DND-41 (cell line): ENCODE measurements around the gene EIF1AD.

ENCODE experiments used
- ATAC-seq: fragments of 200-7000 bp; cut with Tn5 transposase; 3 replicates; pipeline ENCODE4 v1.9.1; 2021; ENCODE audit warnings: low read depth; ENCODE audit not compliant: insufficient read depth
- DNase-seq: peaks from one replicate; pipeline ENCODE4 v3.0.0-alpha.2; 2020
- H2AFZ ChIP-seq: 2 replicates; pipeline ENCODE4 v1.6.0; 2012; ENCODE audit warnings: low read depth, low read length
- H3K27ac ChIP-seq: 2 replicates; pipeline ENCODE4 v1.5.1; 2012; ENCODE audit warnings: low read length, inconsistent platforms
- H3K27me3 ChIP-seq: fragments of 200-600 bp; sonication (generic); 2 replicates; pipeline ENCODE4 v1.6.0; 2012; ENCODE audit warnings: low read length, mild to moderate bottlenecking, inconsistent platforms; ENCODE audit not compliant: insufficient read depth, poor library complexity
- H3K36me3 ChIP-seq: 2 replicates; pipeline ENCODE4 v1.5.1; 2012; ENCODE audit warnings: low read length, inconsistent platforms; ENCODE audit not compliant: insufficient read depth
- H3K4me1 ChIP-seq: 2 replicates; pipeline ENCODE4 v1.5.1; 2012; ENCODE audit warnings: mild to moderate bottlenecking, low read length; ENCODE audit not compliant: insufficient read depth
- H3K4me2 ChIP-seq: 2 replicates; pipeline ENCODE4 v1.6.0; 2012; ENCODE audit warnings: mild to moderate bottlenecking, moderate library complexity, low read length, inconsistent platforms; ENCODE audit not compliant: insufficient read depth
- H3K4me3 ChIP-seq, 2 experiments: fragments of 200-600 bp in 1 of 2; shearing (Covaris generic) in 1 of 2; 2 replicates each; pipeline ENCODE4 v1.5.1; 2012 to 2016; ENCODE audit warnings: inconsistent platforms in 2 of 2, low read length in 2 of 2, mild to moderate bottlenecking in 2 of 2, low read depth in 1 of 2, moderate library complexity in 1 of 2
- H3K79me2 ChIP-seq: 2 replicates; pipeline ENCODE4 v1.6.0; 2012; ENCODE audit warnings: low read length, inconsistent platforms; ENCODE audit not compliant: insufficient read depth
- H3K9ac ChIP-seq: 2 replicates; pipeline ENCODE4 v1.6.0; 2012; ENCODE audit warnings: low read depth, mild to moderate bottlenecking, inconsistent platforms, low read length, moderate library complexity
- H3K9me3 ChIP-seq: 2 replicates; pipeline ENCODE4 v1.5.1; 2012; ENCODE audit warnings: low read length, moderate library complexity, mild to moderate bottlenecking, inconsistent platforms; ENCODE audit not compliant: insufficient read depth, severe bottlenecking
- H4K20me1 ChIP-seq: 2 replicates; pipeline ENCODE4 v1.6.0; 2012; ENCODE audit warnings: low read length; ENCODE audit not compliant: insufficient read depth
- EZH2 ChIP-seq: IDR thresholded peaks from 3 replicates; pipeline ENCODE4 v1.6.1; 2012; ENCODE audit warnings: borderline replicate concordance, low read depth, mild to moderate bottlenecking, moderate library complexity, low read length, inconsistent platforms; ENCODE audit not compliant: severe bottlenecking
- TF ChIP-seq, protein P1 (sequence below): IDR thresholded peaks from 2 replicates; pipeline ENCODE4 v1.5.1; 2012; ENCODE audit warnings: borderline replicate concordance, low read length, moderate library complexity, mild to moderate bottlenecking; ENCODE audit not compliant: poor library complexity, severe bottlenecking; ENCODE audit errors: extremely low read depth

The EIF1AD gene

DNA sequence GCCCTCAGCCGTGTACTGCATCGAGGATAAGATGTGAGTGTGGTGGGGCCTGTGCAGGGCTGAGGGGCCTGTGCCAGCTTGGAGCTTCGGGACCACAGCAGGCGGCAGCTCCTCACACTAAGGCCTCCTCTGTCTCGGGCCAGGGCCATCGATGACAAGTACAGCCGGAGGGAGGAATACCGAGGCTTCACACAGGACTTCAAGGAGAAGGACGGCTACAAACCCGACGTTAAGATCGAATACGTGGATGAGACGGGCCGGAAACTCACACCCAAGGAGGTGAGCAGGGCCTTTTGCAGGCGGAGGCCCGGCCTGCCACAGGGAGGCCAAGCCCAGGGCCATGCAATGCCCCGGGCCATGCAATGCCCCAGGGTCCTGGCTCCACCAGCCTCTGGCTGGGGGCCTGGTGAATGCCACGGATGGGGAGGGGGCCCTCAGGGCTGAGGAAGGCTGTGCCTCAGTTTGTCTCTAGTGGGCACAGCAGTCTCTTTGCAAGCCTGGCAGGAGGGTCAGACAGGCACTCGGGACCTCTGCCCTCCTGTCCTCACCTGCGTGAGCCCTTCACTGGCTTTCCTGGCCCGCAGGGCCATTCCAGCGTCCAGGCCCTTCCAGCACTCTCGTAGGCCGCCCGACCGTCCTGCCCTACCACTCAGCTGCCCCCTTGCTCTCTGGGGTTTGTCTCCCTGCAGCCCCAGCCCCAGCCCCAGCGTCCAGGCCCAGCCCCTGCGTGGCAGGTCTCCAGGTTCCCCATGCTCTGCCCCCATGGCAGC is 24.2 kb downstream of the EIF1AD start:
- H3K27ac ChIP-seq: no peak overlapping the region
- H3K36me3 ChIP-seq: peaks cover 55% of the 10 kb centered on the region
- H3K9ac ChIP-seq: no peak overlapping the region

DNA sequence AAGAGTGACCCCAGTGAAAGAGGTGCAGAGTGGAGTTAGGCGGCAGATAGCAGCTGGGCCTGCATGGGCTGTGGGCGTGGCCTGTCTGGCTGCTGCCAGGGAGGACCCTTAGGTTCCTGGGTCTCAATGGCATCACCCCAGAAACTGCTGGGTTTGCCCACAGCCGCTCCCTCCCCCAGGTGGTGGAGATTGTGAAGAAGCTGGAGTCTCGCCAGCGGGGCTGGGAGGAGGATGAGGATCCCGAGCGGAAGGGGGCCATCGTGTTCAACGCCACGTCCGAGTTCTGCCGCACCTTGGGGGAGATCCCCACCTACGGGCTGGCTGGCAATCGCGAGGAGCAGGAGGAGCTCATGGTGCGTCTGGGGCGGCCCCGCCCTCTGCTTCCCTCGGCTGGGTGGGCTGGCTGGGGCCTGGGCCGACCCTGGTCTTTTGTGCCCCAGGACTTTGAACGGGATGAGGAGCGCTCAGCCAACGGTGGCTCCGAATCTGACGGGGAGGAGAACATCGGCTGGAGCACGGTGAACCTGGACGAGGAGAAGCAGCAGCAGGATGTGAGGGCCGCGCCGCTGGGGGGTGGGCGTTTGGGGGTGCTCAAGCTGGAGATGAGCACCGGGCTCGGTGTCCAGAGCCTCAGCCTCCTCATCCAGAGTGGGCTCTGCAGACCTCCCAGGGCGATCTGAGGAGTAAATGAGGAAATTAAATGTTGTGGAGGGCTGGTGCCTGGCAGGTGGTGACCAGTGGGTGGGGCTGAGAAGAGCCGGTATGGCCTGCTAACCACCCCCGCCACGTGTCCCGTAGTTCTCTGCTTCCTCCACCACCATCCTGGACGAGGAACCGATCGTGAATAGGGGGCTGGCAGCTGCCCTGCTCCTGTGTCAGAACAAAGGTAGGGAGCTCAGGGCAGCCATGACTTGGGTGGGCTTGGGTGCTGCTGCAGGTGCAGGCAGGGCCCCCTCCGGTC is 25.5 kb downstream of the EIF1AD start:
- peaks cover 12% of the 10 kb centered on the region; the same call in 1 of the 2 replicates for H4K20me1 ChIP-seq
- no peak for DNase-seq
- no peak for TF ChIP-seq EZH2
- TF ChIP-seq, protein P1, sequence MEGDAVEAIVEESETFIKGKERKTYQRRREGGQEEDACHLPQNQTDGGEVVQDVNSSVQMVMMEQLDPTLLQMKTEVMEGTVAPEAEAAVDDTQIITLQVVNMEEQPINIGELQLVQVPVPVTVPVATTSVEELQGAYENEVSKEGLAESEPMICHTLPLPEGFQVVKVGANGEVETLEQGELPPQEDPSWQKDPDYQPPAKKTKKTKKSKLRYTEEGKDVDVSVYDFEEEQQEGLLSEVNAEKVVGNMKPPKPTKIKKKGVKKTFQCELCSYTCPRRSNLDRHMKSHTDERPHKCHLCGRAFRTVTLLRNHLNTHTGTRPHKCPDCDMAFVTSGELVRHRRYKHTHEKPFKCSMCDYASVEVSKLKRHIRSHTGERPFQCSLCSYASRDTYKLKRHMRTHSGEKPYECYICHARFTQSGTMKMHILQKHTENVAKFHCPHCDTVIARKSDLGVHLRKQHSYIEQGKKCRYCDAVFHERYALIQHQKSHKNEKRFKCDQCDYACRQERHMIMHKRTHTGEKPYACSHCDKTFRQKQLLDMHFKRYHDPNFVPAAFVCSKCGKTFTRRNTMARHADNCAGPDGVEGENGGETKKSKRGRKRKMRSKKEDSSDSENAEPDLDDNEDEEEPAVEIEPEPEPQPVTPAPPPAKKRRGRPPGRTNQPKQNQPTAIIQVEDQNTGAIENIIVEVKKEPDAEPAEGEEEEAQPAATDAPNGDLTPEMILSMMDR: no peak
- no peak overlapping the region for H3K27ac ChIP-seq
- no peak overlapping the region for H3K4me2 ChIP-seq
- no peak overlapping the region for H2AFZ ChIP-seq
- H3K9ac ChIP-seq: no peak overlapping the region
- H3K4me1 ChIP-seq: no peaks in the 10 kb centered on the region
- no peaks in the 10 kb centered on the region for H3K9me3 ChIP-seq
- H3K27me3 ChIP-seq: no peaks in the 10 kb centered on the region
- ATAC-seq: no peak
- no peak overlapping the region for H3K4me3 ChIP-seq
- H3K79me2 ChIP-seq: no peaks in the 10 kb centered on the region
- H3K36me3 ChIP-seq: peaks cover 65% of the 10 kb centered on the region

More for the DNA sequence above, 24.2 kb downstream of the EIF1AD start:
- Histone ChIP-seq H3K27me3 (no peaks in the 10 kb centered on the region), H3K4me1 (no peaks in the 10 kb centered on the region), H2AFZ (no peak overlapping the region), H3K79me2 (no peaks in the 10 kb centered on the region), H3K4me2 (no peak overlapping the region), H4K20me1 (peaks cover 12% of the 10 kb centered on the region; the same call in 1 of the 2 replicates), H3K4me3 (no peak overlapping the region), H3K9me3 (no peaks in the 10 kb centered on the region)
- TF ChIP-seq EZH2: no peak
- TF ChIP-seq, protein P1: no peak
- ATAC-seq: no peak
- DNase-seq: no peak

DNA sequence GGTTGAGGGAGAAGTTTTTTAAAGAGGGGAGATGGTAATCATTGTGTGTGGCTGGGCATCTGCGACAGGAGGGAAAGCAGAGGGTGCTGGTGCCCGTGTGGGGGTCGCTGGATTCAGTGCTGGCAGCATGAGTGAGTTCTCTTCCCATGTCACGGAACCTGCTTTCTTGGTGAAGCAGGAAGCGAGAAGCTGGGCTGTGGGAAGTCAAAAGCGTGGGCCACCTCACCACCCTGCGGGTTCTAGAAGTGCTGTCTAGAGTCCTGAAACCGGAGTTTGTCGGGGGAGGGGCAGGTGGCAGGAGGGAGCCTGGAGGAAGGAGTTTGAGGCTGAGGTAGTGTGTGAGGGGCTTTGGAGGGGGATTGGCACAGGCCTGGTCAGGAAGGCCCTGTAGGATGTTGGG is 26.2 kb downstream of the EIF1AD start:
- TF ChIP-seq, protein P1: no peak
- no peak for TF ChIP-seq EZH2
- H3K4me3 ChIP-seq: no peak overlapping the region
- ATAC-seq: no peak

More for the DNA sequence above, 26.2 kb downstream of the EIF1AD start:
- Histone ChIP-seq H3K4me1 (no peaks in the 10 kb centered on the region), H3K9me3 (no peaks in the 10 kb centered on the region), H3K36me3 (peaks cover 65% of the 10 kb centered on the region), H3K27me3 (no peaks in the 10 kb centered on the region), H2AFZ (no peak overlapping the region), H4K20me1 (peaks cover 12% of the 10 kb centered on the region; the same call in 1 of the 2 replicates), H3K79me2 (no peaks in the 10 kb centered on the region), H3K27ac (no peak overlapping the region), H3K9ac (no peak overlapping the region), H3K4me2 (no peak overlapping the region)
- no peak for DNase-seq
